Parathyroid adenoma (tissue), 2 donors: ENCODE data around the gene SATB2.

ENCODE experiments used
- H2AFZ ChIP-seq: fragments of 300-600 bp; sonication (generic); one replicate; pipeline ENCODE4 v1.7.0; 2017; ENCODE audit warnings: antibody characterized with exemption, mild to moderate bottlenecking
- H3K27ac ChIP-seq: fragments of 300-600 bp; sonication (generic); one replicate; pipeline ENCODE4 v1.7.0; 2017
- H3K27me3 ChIP-seq: fragments of 300-600 bp; sonication (generic); one replicate; pipeline ENCODE4 v1.7.0; 2017; ENCODE audit warnings: low read length; ENCODE audit not compliant: control insufficient read depth, insufficient read depth
- H3K36me3 ChIP-seq: fragments of 300-600 bp; sonication (generic); one replicate; pipeline ENCODE4 v1.7.0; 2017; ENCODE audit warnings: low read length; ENCODE audit not compliant: control insufficient read depth, insufficient read depth
- H3K4me1 ChIP-seq: fragments of 300-600 bp; sonication (generic); one replicate; pipeline ENCODE4 v1.7.0; 2017; ENCODE audit warnings: control low read depth
- H3K4me2 ChIP-seq: fragments of 300-600 bp; sonication (generic); one replicate; pipeline ENCODE4 v1.7.0; 2017; ENCODE audit warnings: low read length
- H3K4me3 ChIP-seq: fragments of 300-600 bp; sonication (generic); one replicate; pipeline ENCODE4 v1.7.0; 2017; ENCODE audit warnings: low read depth, low read length
- H3K79me2 ChIP-seq: fragments of 300-600 bp; sonication (generic); one replicate; pipeline ENCODE4 v1.7.0; 2017; ENCODE audit warnings: control low read depth
- H3K9ac ChIP-seq: fragments of 300-600 bp; sonication (generic); one replicate; pipeline ENCODE4 v1.7.0; 2017; ENCODE audit warnings: mild to moderate bottlenecking
- H3K9me3 ChIP-seq: fragments of 300-600 bp; sonication (generic); one replicate; pipeline ENCODE4 v1.7.0; 2017; ENCODE audit warnings: low read length; ENCODE audit not compliant: control insufficient read depth
- CTCF ChIP-seq: fragments of 300-600 bp; sonication (generic); IDR thresholded peaks from one replicate; pipeline ENCODE4 v1.7.0; 2017; ENCODE audit warnings: antibody characterized with exemption, mild to moderate bottlenecking
- donor health status: primary hyperparathyroidism.

Gene SATB2

GRCh38 chr2:199444749-199445148 is 13.0 kb downstream of the SATB2 start:
- Histone ChIP-seq H3K27me3 (no peaks in the 10 kb centered on the region), H3K9ac (no peak overlapping the region), H3K4me1 (no peaks in the 10 kb centered on the region)

GRCh38 chr2:199443589-199444130 is 14.1 kb downstream of the SATB2 start:
- H3K4me3 ChIP-seq = no peak overlapping the region
- no peaks in the 10 kb centered on the region for H3K36me3 ChIP-seq

More at GRCh38 chr2:199444749-199445148, 13.0 kb downstream of the SATB2 start:
- Histone ChIP-seq H3K36me3 (no peaks in the 10 kb centered on the region), H3K27ac (no peak overlapping the region), H3K4me3 (no peak overlapping the region), H2AFZ (no peak overlapping the region), H3K9me3 (no peaks in the 10 kb centered on the region), H3K79me2 (no peaks in the 10 kb centered on the region), H3K4me2 (no peak overlapping the region)
- no peak for TF ChIP-seq CTCF

GRCh38 chr2:199442173-199442572 is 15.6 kb downstream of the SATB2 start:
- Histone ChIP-seq H3K4me1 (no peaks in the 10 kb centered on the region), H2AFZ (no peak overlapping the region), H3K79me2 (no peaks in the 10 kb centered on the region), H3K27me3 (no peaks in the 10 kb centered on the region), H3K36me3 (no peaks in the 10 kb centered on the region), H3K9ac (no peak overlapping the region), H3K27ac (no peak overlapping the region), H3K9me3 (no peaks in the 10 kb centered on the region), H3K4me2 (no peak overlapping the region), H3K4me3 (no peak overlapping the region)
- no peak for TF ChIP-seq CTCF

More at GRCh38 chr2:199443589-199444130, 14.1 kb downstream of the SATB2 start:
- no peak overlapping the region for H3K9ac ChIP-seq
- no peak overlapping the region for H2AFZ ChIP-seq
- H3K79me2 ChIP-seq = no peaks in the 10 kb centered on the region
- H3K27ac ChIP-seq = no peak overlapping the region
- H3K4me1 ChIP-seq = no peaks in the 10 kb centered on the region
- H3K4me2 ChIP-seq = no peak overlapping the region
- H3K27me3 ChIP-seq = no peaks in the 10 kb centered on the region
- TF ChIP-seq CTCF = no peak
- H3K9me3 ChIP-seq = no peaks in the 10 kb centered on the region

GRCh38 chr2:199441759-199442158 is 16.0 kb downstream of the SATB2 start:
- H3K9me3 ChIP-seq = no peaks in the 10 kb centered on the region
- H3K79me2 ChIP-seq = no peaks in the 10 kb centered on the region
- no peak for TF ChIP-seq CTCF
- no peak overlapping the region for H3K4me2 ChIP-seq
- H3K9ac ChIP-seq = no peak overlapping the region
- no peak overlapping the region for H2AFZ ChIP-seq
- no peak overlapping the region for H3K27ac ChIP-seq
- H3K4me1 ChIP-seq = no peaks in the 10 kb centered on the region
- no peak overlapping the region for H3K4me3 ChIP-seq
- H3K27me3 ChIP-seq = no peaks in the 10 kb centered on the region
- H3K36me3 ChIP-seq = no peaks in the 10 kb centered on the region

GRCh38 chr2:199440118-199440517 is 17.6 kb downstream of the SATB2 start:
- Histone ChIP-seq H3K79me2 (no peaks in the 10 kb centered on the region), H3K36me3 (no peaks in the 10 kb centered on the region), H3K9me3 (no peaks in the 10 kb centered on the region), H2AFZ (no peak overlapping the region), H3K27me3 (no peaks in the 10 kb centered on the region), H3K9ac (no peak overlapping the region), H3K27ac (no peak overlapping the region), H3K4me3 (no peak overlapping the region), H3K4me2 (no peak overlapping the region), H3K4me1 (no peaks in the 10 kb centered on the region)
- TF ChIP-seq CTCF = no peak
